Islet of Langerhans (tissue), 1 donor: ENCODE data around the gene PTRH1.

ENCODE experiments used
- FAIRE-seq: peaks from one replicate; lab custom pipeline; 2011; peaks lifted over from hg19 to GRCh38; lab: Jason Lieb, UNC

Gene PTRH1

GRCh38 chr9:127720031-127720864, 4.8 kb upstream of the PTRH1 start:
- FAIRE-seq: no peak

GRCh38 chr9:127717766-127718165, 2.3 kb upstream of the PTRH1 start:
- no peak for FAIRE-seq

GRCh38 chr9:127716412-127716811, 949 bp upstream of the PTRH1 start:
- no peak for FAIRE-seq

GRCh38 chr9:127714951-127715469, 453 bp downstream of the PTRH1 start:
- no peak for FAIRE-seq

GRCh38 chr9:127714020-127714750, 1.3 kb downstream of the PTRH1 start:
- FAIRE-seq: no peak

- no peak for FAIRE-seq
Measured at GRCh38 chr9:127712867-127713266, 2.6 kb downstream of the PTRH1 start.

GRCh38 chr9:127712371-127712770, 3.1 kb downstream of the PTRH1 start:
- FAIRE-seq: no peak

GRCh38 chr9:127711831-127712274, 3.6 kb downstream of the PTRH1 start:
- FAIRE-seq: no peak

- no peak for FAIRE-seq
Measured at GRCh38 chr9:127711226-127711701, 4.2 kb downstream of the PTRH1 start.

GRCh38 chr9:127710204-127710783, 5.2 kb downstream of the PTRH1 start:
- no peak for FAIRE-seq

GRCh38 chr9:127708952-127709587, 6.4 kb downstream of the PTRH1 start:
- FAIRE-seq: no peak

- no peak for FAIRE-seq
Measured at GRCh38 chr9:127707766-127708165, 7.7 kb downstream of the PTRH1 start.

GRCh38 chr9:127706836-127707241, 8.6 kb downstream of the PTRH1 start, which contains the start of gene CFAP157:
CFAP157 (plus strand) TSS chr9:127706988; CDS start chr9:127707032, 44 bp downstream.
- FAIRE-seq: no peak

- FAIRE-seq: no peak
Measured at GRCh38 chr9:127705577-127706379, 9.7 kb downstream of the PTRH1 start.

GRCh38 chr9:127703289-127703946, 12.0 kb downstream of the PTRH1 start:
- FAIRE-seq: no peak

- no peak for FAIRE-seq
Measured at GRCh38 chr9:127700594-127701255, 14.7 kb downstream of the PTRH1 start.

GRCh38 chr9:127700140-127700539, 15.3 kb downstream of the PTRH1 start:
- FAIRE-seq: no peak

- FAIRE-seq: peak; percentile 81
Measured at GRCh38 chr9:127698985-127699670, 16.3 kb downstream of the PTRH1 start.

GRCh38 chr9:127698386-127698785, 17.1 kb downstream of the PTRH1 start:
- no peak for FAIRE-seq

GRCh38 chr9:127697575-127697974, 17.9 kb downstream of the PTRH1 start:
- FAIRE-seq: no peak
